ENCODE results near the gene CKAP5.

Gene CKAP5

GRCh38 chr11:46877580-46877979 is 31.5 kb upstream of the CKAP5 start:
- Mint-ChIP-seq H3K9me3 (no peaks in the 10 kb centered on the region), H3K27me3 (ENCODE audit: low read depth, poor library complexity) (no peaks in the 10 kb centered on the region), H3K27ac (no peak overlapping the region), H3K4me3 (no peak overlapping the region), H3K4me1 (no peaks in the 10 kb centered on the region), H3K36me3 (ENCODE audit: low read depth) (peaks cover 75% of the 10 kb centered on the region)
- DNase-seq = no peak
- no peak for TF ChIP-seq CTCF (IDR thresholded peaks at IDR 0.05)

GRCh38 chr11:46876471-46876870 is 30.4 kb upstream of the CKAP5 start:
- Mint-ChIP-seq H3K36me3 (ENCODE audit: low read depth) (peaks cover 70% of the 10 kb centered on the region), H3K27me3 (ENCODE audit: low read depth, poor library complexity) (no peaks in the 10 kb centered on the region), H3K4me1 (no peaks in the 10 kb centered on the region), H3K9me3 (no peaks in the 10 kb centered on the region), H3K4me3 (no peak overlapping the region), H3K27ac (peak overlapping the region; percentile 56)
- DNase-seq = no peak
- TF ChIP-seq CTCF (IDR thresholded peaks at IDR 0.05) = no peak

GRCh38 chr11:46874586-46874985 is 28.5 kb upstream of the CKAP5 start:
- no peak for DNase-seq
- peaks cover 68% of the 10 kb centered on the region for H3K36me3 Mint-ChIP-seq (ENCODE audit: low read depth)
- no peak overlapping the region for H3K4me3 Mint-ChIP-seq
- no peaks in the 10 kb centered on the region for H3K9me3 Mint-ChIP-seq
- no peaks in the 10 kb centered on the region for H3K27me3 Mint-ChIP-seq (ENCODE audit: low read depth, poor library complexity)
- TF ChIP-seq CTCF (IDR thresholded peaks at IDR 0.05) = no peak
- H3K4me1 Mint-ChIP-seq = no peaks in the 10 kb centered on the region
- no peak overlapping the region for H3K27ac Mint-ChIP-seq

GRCh38 chr11:46868912-46869311 is 22.8 kb upstream of the CKAP5 start:
- Mint-ChIP-seq H3K9me3 (no peaks in the 10 kb centered on the region), H3K4me3 (no peak overlapping the region), H3K27me3 (ENCODE audit: low read depth, poor library complexity) (no peaks in the 10 kb centered on the region), H3K4me1 (no peaks in the 10 kb centered on the region), H3K27ac (no peak overlapping the region), H3K36me3 (ENCODE audit: low read depth) (peaks cover 72% of the 10 kb centered on the region)
- TF ChIP-seq CTCF (IDR thresholded peaks at IDR 0.05) = no peak
- no peak for DNase-seq

- no peak for TF ChIP-seq CTCF (IDR thresholded peaks at IDR 0.05)
- H3K4me3 Mint-ChIP-seq = no peak overlapping the region
- no peak overlapping the region for H3K27ac Mint-ChIP-seq
- H3K9me3 Mint-ChIP-seq = no peaks in the 10 kb centered on the region
- no peaks in the 10 kb centered on the region for H3K27me3 Mint-ChIP-seq (ENCODE audit: low read depth, poor library complexity)
- H3K4me1 Mint-ChIP-seq = no peaks in the 10 kb centered on the region
- peaks cover 78% of the 10 kb centered on the region for H3K36me3 Mint-ChIP-seq (ENCODE audit: low read depth)
- no peak for DNase-seq
Observed at GRCh38 chr11:46865340-46865739, 19.3 kb upstream of the CKAP5 start.

GRCh38 chr11:46860218-46860617 is 14.1 kb upstream of the CKAP5 start:
- Mint-ChIP-seq H3K27me3 (ENCODE audit: low read depth, poor library complexity) (no peaks in the 10 kb centered on the region), H3K27ac (no peak overlapping the region), H3K4me3 (no peak overlapping the region), H3K4me1 (no peaks in the 10 kb centered on the region), H3K36me3 (ENCODE audit: low read depth) (peaks cover 84% of the 10 kb centered on the region), H3K9me3 (no peaks in the 10 kb centered on the region)
- no peak for TF ChIP-seq CTCF (IDR thresholded peaks at IDR 0.05)
- DNase-seq = no peak

All from nephron progenitor cell (in vitro differentiated cells).